DND-41 (cell line): Measurements from ENCODE around the gene GPC6.

Experiments
- ATAC-seq: fragments of 200-7000 bp; cut with Tn5 transposase; 3 replicates; pipeline ENCODE4 v1.9.1; 2021; ENCODE audit warnings: low read depth; ENCODE audit not compliant: insufficient read depth
- DNase-seq: peaks from one replicate; pipeline ENCODE4 v3.0.0-alpha.2; 2020
- H2AFZ ChIP-seq: 2 replicates; pipeline ENCODE4 v1.6.0; 2012; ENCODE audit warnings: low read depth, low read length
- H3K27ac ChIP-seq: 2 replicates; pipeline ENCODE4 v1.5.1; 2012; ENCODE audit warnings: low read length, inconsistent platforms
- H3K27me3 ChIP-seq: fragments of 200-600 bp; sonication (generic); 2 replicates; pipeline ENCODE4 v1.6.0; 2012; ENCODE audit warnings: low read length, mild to moderate bottlenecking, inconsistent platforms; ENCODE audit not compliant: insufficient read depth, poor library complexity
- H3K36me3 ChIP-seq: 2 replicates; pipeline ENCODE4 v1.5.1; 2012; ENCODE audit warnings: low read length, inconsistent platforms; ENCODE audit not compliant: insufficient read depth
- H3K4me1 ChIP-seq: 2 replicates; pipeline ENCODE4 v1.5.1; 2012; ENCODE audit warnings: mild to moderate bottlenecking, low read length; ENCODE audit not compliant: insufficient read depth
- H3K4me2 ChIP-seq: 2 replicates; pipeline ENCODE4 v1.6.0; 2012; ENCODE audit warnings: mild to moderate bottlenecking, moderate library complexity, low read length, inconsistent platforms; ENCODE audit not compliant: insufficient read depth
- H3K4me3 ChIP-seq, 2 experiments: fragments of 200-600 bp in 1 of 2; shearing (Covaris generic) in 1 of 2; 2 replicates each; pipeline ENCODE4 v1.5.1; 2012 to 2016; ENCODE audit warnings: inconsistent platforms in 2 of 2, low read length in 2 of 2, mild to moderate bottlenecking in 2 of 2, low read depth in 1 of 2, moderate library complexity in 1 of 2
- H3K79me2 ChIP-seq: 2 replicates; pipeline ENCODE4 v1.6.0; 2012; ENCODE audit warnings: low read length, inconsistent platforms; ENCODE audit not compliant: insufficient read depth
- H3K9ac ChIP-seq: 2 replicates; pipeline ENCODE4 v1.6.0; 2012; ENCODE audit warnings: low read depth, mild to moderate bottlenecking, inconsistent platforms, low read length, moderate library complexity
- H3K9me3 ChIP-seq: 2 replicates; pipeline ENCODE4 v1.5.1; 2012; ENCODE audit warnings: low read length, moderate library complexity, mild to moderate bottlenecking, inconsistent platforms; ENCODE audit not compliant: insufficient read depth, severe bottlenecking
- H4K20me1 ChIP-seq: 2 replicates; pipeline ENCODE4 v1.6.0; 2012; ENCODE audit warnings: low read length; ENCODE audit not compliant: insufficient read depth
- CTCF ChIP-seq: IDR thresholded peaks from 2 replicates; pipeline ENCODE4 v1.5.1; 2012; ENCODE audit warnings: borderline replicate concordance, low read length, moderate library complexity, mild to moderate bottlenecking; ENCODE audit not compliant: poor library complexity, severe bottlenecking; ENCODE audit errors: extremely low read depth
- EZH2 ChIP-seq: IDR thresholded peaks from 3 replicates; pipeline ENCODE4 v1.6.1; 2012; ENCODE audit warnings: borderline replicate concordance, low read depth, mild to moderate bottlenecking, moderate library complexity, low read length, inconsistent platforms; ENCODE audit not compliant: severe bottlenecking

Gene GPC6

GRCh38 chr13:93218583-93218982 lies 8.0 kb upstream of the GPC6 start:
- ATAC-seq: no peak
- no peak overlapping the region for H3K4me2 ChIP-seq
- no peaks in the 10 kb centered on the region for H3K27me3 ChIP-seq
- no peak overlapping the region for H3K4me3 ChIP-seq
- TF ChIP-seq CTCF (no peak), EZH2 (no peak)
- no peaks in the 10 kb centered on the region for H3K9me3 ChIP-seq
- no peaks in the 10 kb centered on the region for H3K79me2 ChIP-seq
- H3K36me3 ChIP-seq: no peaks in the 10 kb centered on the region
- no peak overlapping the region for H2AFZ ChIP-seq
- H3K27ac ChIP-seq: no peak overlapping the region
- no peaks in the 10 kb centered on the region for H4K20me1 ChIP-seq
- H3K4me1 ChIP-seq: no peaks in the 10 kb centered on the region
- no peak overlapping the region for H3K9ac ChIP-seq
- no peak for DNase-seq

GRCh38 chr13:93220073-93220472 lies 6.5 kb upstream of the GPC6 start:
- no peak overlapping the region for H3K9ac ChIP-seq
- H4K20me1 ChIP-seq: no peaks in the 10 kb centered on the region
- no peak overlapping the region for H2AFZ ChIP-seq
- no peaks in the 10 kb centered on the region for H3K79me2 ChIP-seq
- no peaks in the 10 kb centered on the region for H3K36me3 ChIP-seq
- TF ChIP-seq EZH2 (no peak), CTCF (no peak)
- H3K27ac ChIP-seq: no peak overlapping the region
- ATAC-seq (no peak), DNase-seq (no peak)
- H3K27me3 ChIP-seq: no peaks in the 10 kb centered on the region
- H3K9me3 ChIP-seq: no peaks in the 10 kb centered on the region
- H3K4me3 ChIP-seq: no peak overlapping the region
- no peak overlapping the region for H3K4me2 ChIP-seq
- no peaks in the 10 kb centered on the region for H3K4me1 ChIP-seq

GRCh38 chr13:93222976-93223375 lies 3.6 kb upstream of the GPC6 start:
- Histone ChIP-seq H4K20me1 (no peaks in the 10 kb centered on the region), H2AFZ (no peak overlapping the region), H3K4me1 (no peaks in the 10 kb centered on the region), H3K27ac (no peak overlapping the region), H3K4me3 (no peak overlapping the region), H3K9ac (no peak overlapping the region), H3K9me3 (no peaks in the 10 kb centered on the region), H3K27me3 (no peaks in the 10 kb centered on the region), H3K36me3 (no peaks in the 10 kb centered on the region), H3K79me2 (no peaks in the 10 kb centered on the region), H3K4me2 (no peak overlapping the region)
- DNase-seq (no peak), ATAC-seq (no peak)
- TF ChIP-seq EZH2: no peak
- no peak for TF ChIP-seq CTCF

- Histone ChIP-seq H3K36me3 (no peaks in the 10 kb centered on the region), H3K27me3 (no peaks in the 10 kb centered on the region), H3K4me1 (no peaks in the 10 kb centered on the region), H3K27ac (no peak overlapping the region), H3K9me3 (no peaks in the 10 kb centered on the region), H3K4me2 (no peak overlapping the region), H2AFZ (no peak overlapping the region), H3K9ac (no peak overlapping the region), H3K79me2 (no peaks in the 10 kb centered on the region), H3K4me3 (no peak overlapping the region), H4K20me1 (no peaks in the 10 kb centered on the region)
- ATAC-seq: no peak
- no peak for TF ChIP-seq EZH2
- TF ChIP-seq CTCF: no peak
- no peak for DNase-seq
Observed at GRCh38 chr13:93224535-93224934, 2.1 kb upstream of the GPC6 start.
